ENCODE results near the gene GTF2H4.

The GTF2H4 gene

DNA sequence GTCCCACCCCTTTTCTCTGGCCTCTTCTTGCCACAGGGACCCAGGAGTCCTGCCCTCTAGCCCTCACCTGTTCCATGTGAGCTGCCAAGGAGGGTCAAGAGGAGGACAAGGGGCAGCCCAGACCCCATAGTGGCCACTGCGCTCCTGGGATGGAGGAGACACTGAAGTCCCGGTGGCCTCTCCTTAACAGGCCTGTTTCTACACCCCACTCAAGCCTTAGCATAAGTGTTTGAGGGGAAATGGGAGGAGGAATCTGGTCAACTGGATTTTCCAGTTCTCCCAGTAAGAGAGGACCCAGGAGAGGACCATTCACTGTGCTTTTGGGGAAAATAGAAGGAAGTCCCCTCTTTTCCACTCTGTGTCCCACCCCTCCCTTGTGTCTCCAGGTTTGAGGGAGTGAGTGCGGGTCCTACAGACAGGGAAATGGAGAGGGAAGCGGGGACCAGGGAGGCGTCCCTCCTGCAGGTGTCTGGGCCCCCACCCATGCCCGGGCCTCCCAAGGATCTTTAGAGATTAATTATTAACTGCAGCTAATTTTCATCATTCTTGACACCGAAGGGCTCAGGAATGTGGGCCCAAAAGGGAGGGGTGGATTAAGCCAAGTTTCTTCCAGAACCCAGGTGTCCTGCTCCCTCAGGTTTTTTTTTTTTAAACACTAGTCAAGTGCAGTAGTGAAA, 24.1 kb downstream of the GTF2H4 start, which contains the start of gene SFTA2:
TSS of gene SFTA2 (minus strand) at position 202 of the 677 bp plus-strand sequence. CDS start at position 128, 74 bp downstream.
- Histone ChIP-seq H3K4me3 (no peak within 1 kb of the TSS), H4K20me1 (no peaks in the 10 kb centered on the region), H3K9me3 (replicated peaks in 1 of 11) (peaks cover 12 to 19% (median 15%) of the 10 kb centered on the region in 11 experiments), H3K9ac (no peak within 1 kb of the TSS), H3K27ac (no peak within 1 kb of the TSS), H3K27me3 (no peaks in the 10 kb centered on the region), H3K4me2 (no peak within 1 kb of the TSS), H3K36me3 (peaks cover under 1 to 22% (median 21%) of the 10 kb centered on the region in 11 experiments), H3K4me1 (no peaks in the 10 kb centered on the region)
- no peak for TF ChIP-seq Cebpa-rat (IDR thresholded peaks at IDR 0.05)

- no peak overlapping the region for H3K27ac ChIP-seq
- no peak for TF ChIP-seq Cebpa-rat (IDR thresholded peaks at IDR 0.05)
- no peaks in the 10 kb centered on the region for H3K4me1 ChIP-seq
- peaks cover 12 to 16% (median 14%) of the 10 kb centered on the region in 11 experiments for H3K9me3 ChIP-seq (replicated peaks in 1 of 11)
- H3K9ac ChIP-seq = no peak overlapping the region
- no peak overlapping the region for H3K4me3 ChIP-seq
- no peaks in the 10 kb centered on the region for H3K27me3 ChIP-seq
- no peaks in the 10 kb centered on the region for H4K20me1 ChIP-seq
- no peak overlapping the region for H3K4me2 ChIP-seq
- peaks cover 0 to 15% (median 14%) of the 10 kb centered on the region in 11 experiments; a peak in 21 of 22 replicates for H3K36me3 ChIP-seq
Observed at GRCh38 chr6:30932665-30933365, 24.8 kb downstream of the GTF2H4 start.

GRCh38 chr6:30935018-30935417, 27.0 kb downstream of the GTF2H4 start:
- Histone ChIP-seq H3K9me3 (replicated peaks in 1 of 11) (no peaks in the 10 kb centered on the region), H3K9ac (no peak overlapping the region), H3K27ac (no peak overlapping the region), H3K4me3 (no peak overlapping the region), H3K36me3 (no peaks in the 10 kb centered on the region), H4K20me1 (no peaks in the 10 kb centered on the region), H3K27me3 (no peaks in the 10 kb centered on the region), H3K4me1 (peaks cover 0 to 8% (median 0%) of the 10 kb centered on the region in 10 experiments; a peak in 2 of 20 replicates), H3K4me2 (no peak overlapping the region)
- no peak for TF ChIP-seq Cebpa-rat (IDR thresholded peaks at IDR 0.05)

- H3K4me3 ChIP-seq = no peak overlapping the region
- peaks cover 0 to 8% (median 0%) of the 10 kb centered on the region in 10 experiments; a peak in 2 of 20 replicates for H3K4me1 ChIP-seq
- H4K20me1 ChIP-seq = no peaks in the 10 kb centered on the region; a peak in 1 of 22 replicates
Observed at GRCh38 chr6:30937265-30937664, 29.3 kb downstream of the GTF2H4 start.

DNA sequence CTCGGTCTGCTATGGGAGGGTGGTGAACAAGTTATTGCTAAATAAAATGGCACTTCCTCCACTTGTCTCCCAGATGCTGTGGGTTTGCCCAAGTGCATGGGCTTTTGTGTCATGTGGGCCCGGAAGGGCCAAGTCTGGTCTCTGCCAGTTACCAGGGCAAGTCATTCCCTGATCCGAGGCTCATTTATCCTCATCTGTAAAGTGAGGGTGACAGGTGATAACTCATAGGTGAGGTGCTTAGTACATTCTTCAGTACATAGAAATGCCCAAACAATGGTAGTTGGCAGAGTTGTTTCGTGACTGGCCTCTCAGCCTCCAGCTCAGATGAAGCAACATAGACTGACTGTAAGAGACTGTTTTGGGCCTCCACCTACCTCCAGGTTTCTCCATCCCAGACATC, 30.7 kb downstream of the GTF2H4 start:
- Histone ChIP-seq H4K20me1 (no peaks in the 10 kb centered on the region; a peak in 1 of 22 replicates), H3K4me2 (no peak overlapping the region), H3K27me3 (no peaks in the 10 kb centered on the region), H3K4me1 (peaks cover 0 to 8% (median 0%) of the 10 kb centered on the region in 10 experiments; a peak in 2 of 20 replicates), H3K4me3 (no peak overlapping the region), H3K9me3 (replicated peaks in 1 of 11) (no peaks in the 10 kb centered on the region), H3K27ac (no peak overlapping the region), H3K36me3 (no peaks in the 10 kb centered on the region), H3K9ac (no peak overlapping the region)
- TF ChIP-seq Cebpa-rat (IDR thresholded peaks at IDR 0.05) = no peak

More at GRCh38 chr6:30937265-30937664, 29.3 kb downstream of the GTF2H4 start:
- Histone ChIP-seq H3K9me3 (replicated peaks in 1 of 11) (no peaks in the 10 kb centered on the region), H3K9ac (no peak overlapping the region), H3K27me3 (no peaks in the 10 kb centered on the region), H3K27ac (no peak overlapping the region), H3K4me2 (no peak overlapping the region), H3K36me3 (no peaks in the 10 kb centered on the region)
- TF ChIP-seq Cebpa-rat (IDR thresholded peaks at IDR 0.05) = no peak

- TF ChIP-seq Cebpa-rat (IDR thresholded peaks at IDR 0.05) = no peak
- Histone ChIP-seq H3K9me3 (replicated peaks in 1 of 11) (no peaks in the 10 kb centered on the region), H3K36me3 (no peaks in the 10 kb centered on the region), H3K4me1 (peaks cover 0 to 8% (median 0%) of the 10 kb centered on the region in 10 experiments; a peak in 2 of 20 replicates), H3K9ac (no peak overlapping the region), H4K20me1 (no peaks in the 10 kb centered on the region; a peak in 1 of 22 replicates), H3K27ac (no peak overlapping the region), H3K4me3 (no peak overlapping the region), H3K4me2 (peak overlapping the region in 1 of 11 experiments; percentile 42; a peak in 2 of 22 replicates), H3K27me3 (no peaks in the 10 kb centered on the region)
Observed at GRCh38 chr6:30939473-30939872, 31.5 kb downstream of the GTF2H4 start.

GRCh38 chr6:30940361-30940986, 32.5 kb downstream of the GTF2H4 start, which contains the start of gene MUCL3:
Gene MUCL3, plus strand, starts transcription at chr6:30940973. Its CDS starts 27 bp downstream, at chr6:30941000.
- no peaks in the 10 kb centered on the region for H3K36me3 ChIP-seq
- H4K20me1 ChIP-seq = no peaks in the 10 kb centered on the region; a peak in 1 of 22 replicates
- H3K9ac ChIP-seq = no peak within 1 kb of the TSS
- no peak within 1 kb of the TSS for H3K27ac ChIP-seq
- no peak within 1 kb of the TSS for H3K4me3 ChIP-seq
- no peak for TF ChIP-seq Cebpa-rat (IDR thresholded peaks at IDR 0.05)
- H3K27me3 ChIP-seq = no peaks in the 10 kb centered on the region
- H3K4me1 ChIP-seq = peaks cover 0 to 8% (median 0%) of the 10 kb centered on the region in 10 experiments; a peak in 2 of 20 replicates
- H3K4me2 ChIP-seq = peak within 1 kb of the TSS in 1 of 11 experiments; percentile 42; a peak in 1 of 22 replicates
- no peaks in the 10 kb centered on the region for H3K9me3 ChIP-seq (replicated peaks in 1 of 11)

DNA sequence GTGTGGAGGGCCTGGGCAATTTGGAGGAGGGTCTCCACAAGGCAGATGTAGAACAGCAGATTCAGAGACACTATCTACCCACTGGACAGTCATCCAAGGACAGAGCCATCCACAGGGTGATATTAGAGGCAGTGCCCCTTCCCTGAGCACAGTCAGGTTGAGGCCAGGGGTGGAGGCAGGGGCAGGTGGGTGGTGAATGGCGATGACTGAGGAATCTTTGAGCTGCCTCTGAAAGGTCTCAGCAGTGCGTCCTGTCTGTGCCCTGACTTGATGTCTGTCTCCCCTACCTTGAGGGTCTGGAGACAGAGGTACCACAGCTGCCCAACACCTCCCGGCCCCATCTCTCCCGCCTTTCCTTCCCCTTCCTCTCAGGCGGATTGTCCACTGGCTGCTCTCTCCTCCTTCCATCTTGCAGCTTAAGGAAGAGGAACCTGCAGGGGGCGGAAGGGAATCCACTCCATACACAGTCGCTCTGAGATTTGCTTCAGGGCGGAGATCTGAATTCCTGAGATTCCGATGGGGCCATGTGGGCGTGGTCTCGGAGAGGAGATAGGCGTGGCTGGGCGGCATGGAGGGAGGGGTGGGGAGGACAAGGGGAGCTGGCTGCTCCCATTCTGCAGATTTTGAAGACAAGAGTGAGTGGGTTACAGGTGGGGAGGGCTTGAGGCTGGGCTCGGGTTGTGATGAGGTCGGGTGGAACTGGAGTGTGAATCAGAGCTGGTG, 34.5 kb downstream of the GTF2H4 start:
- Histone ChIP-seq H3K4me2 (no peak overlapping the region), H3K9ac (no peak overlapping the region), H3K36me3 (no peaks in the 10 kb centered on the region), H4K20me1 (no peaks in the 10 kb centered on the region; a peak in 1 of 22 replicates), H3K27me3 (no peaks in the 10 kb centered on the region), H3K9me3 (replicated peaks in 1 of 11) (no peaks in the 10 kb centered on the region), H3K4me3 (no peak overlapping the region), H3K4me1 (peaks cover 0 to 8% (median 0%) of the 10 kb centered on the region in 10 experiments; a peak in 2 of 20 replicates), H3K27ac (no peak overlapping the region)
- TF ChIP-seq Cebpa-rat (IDR thresholded peaks at IDR 0.05) = no peak

Measured in BLaER1 treated with 17β-estradiol and CSF1 and Interleukin-3, amounts not matched to agents 10 nM and 100 nM (cell line).